PC-3 (cell line): ENCODE data around the gene USP50. TPM values are rescaled to one million over a fixed set of nuclear protein-coding genes. Genes with fewer than 3 reads are reported as not detected.

ENCODE experiments used
- ATAC-seq: fragments of 200-7000 bp; cut with Tn5 transposase; 2 replicates; pipeline ENCODE4 v1.9.1; 2020; ENCODE audit warnings: mild to moderate bottlenecking, moderate library complexity
- BruUV-seq: library from RNA; stranded (reverse); fragments of 400-500 nt; replicated peaks from 2 replicates; lab custom pipeline; 2021; lab: Mats Ljungman, UMichigan
- CTCF ChIA-PET: fragments of 300-600 bp; sonication (Branson Sonifier 250); formaldehyde crosslinking; loops from one replicate; lab custom pipeline; 2022; ENCODE audit warnings: antibody characterized with exemption; lab: Charles Lee
- POLR2A ChIA-PET: fragments of 300-600 bp; sonication (Branson Sonifier 250); formaldehyde crosslinking; loops from one replicate; lab custom pipeline; 2022; ENCODE audit warnings: antibody characterized with exemption; ENCODE audit not compliant: unreplicated experiment; lab: Charles Lee
- DNase-seq: peaks from one replicate; pipeline ENCODE4 v3.0.0-alpha.2; 2015
- H2AFZ ChIP-seq: fragments of 300-600 bp; sonication (generic); 2 replicates; pipeline ENCODE4 v1.6.0; 2016; ENCODE audit warnings: antibody characterized with exemption, low read length
- H3F3A ChIP-seq: fragments of 300-600 bp; sonication (generic); one replicate; pipeline ENCODE4 v1.6.0; 2017; ENCODE audit warnings: antibody characterized with exemption, low read length, control low read depth, mild to moderate bottlenecking; ENCODE audit not compliant: unreplicated experiment
- H3K27ac ChIP-seq: fragments of 300-600 bp; sonication (generic); 2 replicates; pipeline ENCODE4 v1.5.1; 2016; ENCODE audit warnings: mild to moderate bottlenecking, low read length
- H3K27me3 ChIP-seq: fragments of 300-600 bp; sonication (generic); 2 replicates; pipeline ENCODE4 v1.6.1; 2016; ENCODE audit warnings: low read length, mixed read lengths
- H3K36me3 ChIP-seq: fragments of 300-600 bp; sonication (generic); 2 replicates; pipeline ENCODE4 v1.6.1; 2016; ENCODE audit warnings: low read depth, mixed run types, low read length, mixed read lengths
- H3K4me1 ChIP-seq: fragments of 300-600 bp; sonication (generic); 2 replicates; pipeline ENCODE4 v1.5.1; 2016; ENCODE audit warnings: low read length; ENCODE audit not compliant: insufficient read depth
- H3K4me2 ChIP-seq: fragments of 300-600 bp; sonication (generic); 2 replicates; pipeline ENCODE4 v1.6.0; 2016; ENCODE audit warnings: low read length
- H3K4me3 ChIP-seq: fragments of 300-600 bp; sonication (generic); 2 replicates; pipeline ENCODE4 v1.5.1; 2016; ENCODE audit warnings: mild to moderate bottlenecking, low read length, mixed read lengths
- H3K79me2 ChIP-seq: fragments of 300-600 bp; sonication (generic); 2 replicates; pipeline ENCODE4 v1.6.1; 2017; ENCODE audit warnings: low read length, mixed read lengths
- H3K9ac ChIP-seq: fragments of 300-600 bp; sonication (generic); 2 replicates; pipeline ENCODE4 v1.6.0; 2016; ENCODE audit warnings: mild to moderate bottlenecking, low read length
- H3K9me2 ChIP-seq: fragments of 300-600 bp; sonication (generic); replicated peaks from 2 replicates; pipeline ENCODE4 v1.6.1; 2016; ENCODE audit warnings: mixed run types, low read length, mixed read lengths
- H3K9me3 ChIP-seq: fragments of 300-600 bp; sonication (generic); 2 replicates; pipeline ENCODE4 v1.6.1; 2016; ENCODE audit warnings: low read length, mixed read lengths
- H4K20me1 ChIP-seq: fragments of 300-600 bp; sonication (generic); 2 replicates; pipeline ENCODE4 v1.6.1; 2016; ENCODE audit warnings: low read length, mixed read lengths
- EZH2 ChIP-seq: fragments of 300-600 bp; sonication (generic); IDR thresholded peaks from one replicate; pipeline ENCODE4 v1.6.1; 2017; ENCODE audit warnings: antibody characterized with exemption, mild to moderate bottlenecking, low read length; ENCODE audit not compliant: unreplicated experiment
- EZH2phosphoT487 ChIP-seq: fragments of 300-600 bp; sonication (generic); IDR thresholded peaks from 2 replicates; pipeline ENCODE4 v1.6.1; 2018; ENCODE audit warnings: mild to moderate bottlenecking, antibody characterized with exemption, low read length, borderline replicate concordance
- intact Hi-C: fragments of 100-400 bp; cut with micrococcal nuclease; formaldehyde crosslinking; loops from 2 replicates; pipeline ENCODE4 v1.9.0; 2023
- total RNA-seq: library from RNA; depleted of rRNA; stranded (reverse); fragments of >200 nt; gene quantifications from 2 replicates; pipeline ENCODE4 v1.2.3, GENCODE V29; 2014
- TF ChIP-seq, protein P1 (sequence below): fragments of 300-600 bp; sonication (generic); conservative IDR thresholded peaks from 2 replicates; pipeline ENCODE4 v1.5.1; 2017; ENCODE audit warnings: antibody characterized with exemption, low read depth, mild to moderate bottlenecking, low read length

USP50 gene
- total RNA-seq, 1 experiment from 2014 or later, result not detected

DNA sequence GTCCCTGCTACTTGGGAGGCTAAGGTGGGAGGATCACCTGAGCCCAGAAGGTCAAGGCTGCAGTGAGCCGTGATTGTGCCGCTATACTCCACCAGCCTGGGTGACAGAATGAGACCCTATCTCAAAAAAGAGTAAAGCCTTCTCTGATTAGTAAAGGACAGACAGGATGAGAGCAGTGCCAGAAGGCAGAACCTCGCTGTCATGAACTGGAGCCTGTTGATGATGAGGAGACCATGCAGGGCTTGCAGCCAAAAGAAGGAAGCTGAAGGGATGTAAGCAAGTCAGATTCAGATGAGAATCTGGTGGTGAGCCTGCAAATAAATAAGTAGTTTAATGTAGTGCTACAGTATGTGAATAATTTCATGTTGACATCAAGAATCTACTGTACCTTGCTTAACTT lies 52.8 kb downstream of the USP50 start:
- DNase-seq, result no peak
- no peaks in the 10 kb centered on the region for H4K20me1 ChIP-seq
- ChIA-PET CTCF (no interaction called here), POLR2A (no interaction called here)
- TF ChIP-seq EZH2phosphoT487, result no peak
- TF ChIP-seq, protein P1, sequence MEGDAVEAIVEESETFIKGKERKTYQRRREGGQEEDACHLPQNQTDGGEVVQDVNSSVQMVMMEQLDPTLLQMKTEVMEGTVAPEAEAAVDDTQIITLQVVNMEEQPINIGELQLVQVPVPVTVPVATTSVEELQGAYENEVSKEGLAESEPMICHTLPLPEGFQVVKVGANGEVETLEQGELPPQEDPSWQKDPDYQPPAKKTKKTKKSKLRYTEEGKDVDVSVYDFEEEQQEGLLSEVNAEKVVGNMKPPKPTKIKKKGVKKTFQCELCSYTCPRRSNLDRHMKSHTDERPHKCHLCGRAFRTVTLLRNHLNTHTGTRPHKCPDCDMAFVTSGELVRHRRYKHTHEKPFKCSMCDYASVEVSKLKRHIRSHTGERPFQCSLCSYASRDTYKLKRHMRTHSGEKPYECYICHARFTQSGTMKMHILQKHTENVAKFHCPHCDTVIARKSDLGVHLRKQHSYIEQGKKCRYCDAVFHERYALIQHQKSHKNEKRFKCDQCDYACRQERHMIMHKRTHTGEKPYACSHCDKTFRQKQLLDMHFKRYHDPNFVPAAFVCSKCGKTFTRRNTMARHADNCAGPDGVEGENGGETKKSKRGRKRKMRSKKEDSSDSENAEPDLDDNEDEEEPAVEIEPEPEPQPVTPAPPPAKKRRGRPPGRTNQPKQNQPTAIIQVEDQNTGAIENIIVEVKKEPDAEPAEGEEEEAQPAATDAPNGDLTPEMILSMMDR, result no peak
- no peak for TF ChIP-seq EZH2
- H3K27ac ChIP-seq, result no peak overlapping the region
- no peaks in the 10 kb centered on the region for H3K79me2 ChIP-seq
- intact Hi-C loops, result no loop called here
- no TSS peak for BruUV-seq
- H3K4me3 ChIP-seq, result no peak overlapping the region
- H3F3A ChIP-seq, result no peaks in the 10 kb centered on the region
- H3K9me3 ChIP-seq, result no peaks in the 10 kb centered on the region
- H3K36me3 ChIP-seq, result peaks cover 46% of the 10 kb centered on the region
- H3K27me3 ChIP-seq, result no peaks in the 10 kb centered on the region
- no peaks in the 10 kb centered on the region for H3K9me2 ChIP-seq
- H3K4me1 ChIP-seq, result no peaks in the 10 kb centered on the region
- no peak overlapping the region for H2AFZ ChIP-seq
- H3K4me2 ChIP-seq, result no peak overlapping the region
- no peak overlapping the region for H3K9ac ChIP-seq
- ATAC-seq, result no peak

- H3K4me1 ChIP-seq, result no peaks in the 10 kb centered on the region
- H3K4me2 ChIP-seq, result no peak overlapping the region
- H3K27me3 ChIP-seq, result no peaks in the 10 kb centered on the region
- H3K9me2 ChIP-seq, result no peaks in the 10 kb centered on the region
- ATAC-seq (no peak), DNase-seq (no peak)
- TF ChIP-seq, protein P1, result no peak
- TF ChIP-seq EZH2, result no peak
- no peak for TF ChIP-seq EZH2phosphoT487
- no peak overlapping the region for H3K4me3 ChIP-seq
- H4K20me1 ChIP-seq, result no peaks in the 10 kb centered on the region
- no peak overlapping the region for H3K27ac ChIP-seq
- no peak overlapping the region for H3K9ac ChIP-seq
- ChIA-PET CTCF (no interaction called here), POLR2A (no interaction called here)
- intact Hi-C loops, result no loop called here
- H3K79me2 ChIP-seq, result no peaks in the 10 kb centered on the region
- no TSS peak for BruUV-seq
- no peaks in the 10 kb centered on the region for H3F3A ChIP-seq
- H2AFZ ChIP-seq, result no peak overlapping the region
- no peaks in the 10 kb centered on the region for H3K9me3 ChIP-seq
- peaks cover 24% of the 10 kb centered on the region for H3K36me3 ChIP-seq
These were observed 59.2 kb downstream of the USP50 start for GRCh38 chr15:50487287-50487686.

DNA sequence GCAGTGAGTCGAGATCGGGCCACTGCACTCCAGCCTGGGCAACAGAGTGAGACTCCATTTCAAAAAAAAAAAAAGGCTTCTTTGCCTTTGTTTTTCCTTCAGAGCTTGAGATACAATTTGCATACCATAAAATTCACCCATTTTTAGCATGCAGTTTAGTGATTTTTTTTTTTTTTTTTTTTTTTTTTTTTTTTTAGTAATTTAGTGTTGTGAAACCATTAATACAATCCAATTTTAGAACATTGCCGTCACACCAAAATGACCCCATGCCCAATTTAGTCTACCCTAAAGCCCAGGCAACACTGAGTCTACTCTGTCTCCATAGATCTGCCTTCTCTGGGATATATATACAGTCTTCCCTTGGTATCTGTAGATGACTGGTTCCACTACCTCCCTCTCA lies 61.1 kb downstream of the USP50 start:
- CTCF ChIA-PET, result no interaction called here
- Histone ChIP-seq H3K9me2 (no peaks in the 10 kb centered on the region), H4K20me1 (no peaks in the 10 kb centered on the region), H3F3A (no peaks in the 10 kb centered on the region), H3K9ac (no peak overlapping the region), H3K9me3 (no peaks in the 10 kb centered on the region), H3K27me3 (no peaks in the 10 kb centered on the region), H3K4me1 (no peaks in the 10 kb centered on the region), H3K36me3 (peaks cover 32% of the 10 kb centered on the region), H3K4me2 (no peak overlapping the region), H3K27ac (no peak overlapping the region), H2AFZ (no peak overlapping the region), H3K4me3 (no peak overlapping the region), H3K79me2 (no peaks in the 10 kb centered on the region)
- no peak for ATAC-seq
- no peak for DNase-seq
- TF ChIP-seq EZH2phosphoT487, result no peak
- TF ChIP-seq, protein P1, result no peak
- no peak for TF ChIP-seq EZH2
- intact Hi-C loops, result no loop called here
- BruUV-seq, result no TSS peak
- POLR2A ChIA-PET, result no interaction called here
